PC-3 (cell line): ENCODE measurements around the gene DNMBP. TPM values are rescaled to one million over a fixed set of nuclear protein-coding genes. Genes with fewer than 3 reads are reported as not detected.

ENCODE experiments used
- ATAC-seq: fragments of 200-7000 bp; cut with Tn5 transposase; 2 replicates; pipeline ENCODE4 v1.9.1; 2020; ENCODE audit warnings: mild to moderate bottlenecking, moderate library complexity
- BruUV-seq: library from RNA; stranded (reverse); fragments of 400-500 nt; replicated peaks from 2 replicates; lab custom pipeline; 2021; lab: Mats Ljungman, UMichigan
- CTCF ChIA-PET: fragments of 300-600 bp; sonication (Branson Sonifier 250); formaldehyde crosslinking; loops from one replicate; lab custom pipeline; 2022; ENCODE audit warnings: antibody characterized with exemption; lab: Charles Lee
- POLR2A ChIA-PET: fragments of 300-600 bp; sonication (Branson Sonifier 250); formaldehyde crosslinking; loops from one replicate; lab custom pipeline; 2022; ENCODE audit warnings: antibody characterized with exemption; ENCODE audit not compliant: unreplicated experiment; lab: Charles Lee
- DNase-seq: peaks from one replicate; pipeline ENCODE4 v3.0.0-alpha.2; 2015
- H2AFZ ChIP-seq: fragments of 300-600 bp; sonication (generic); 2 replicates; pipeline ENCODE4 v1.6.0; 2016; ENCODE audit warnings: antibody characterized with exemption, low read length
- H3F3A ChIP-seq: fragments of 300-600 bp; sonication (generic); one replicate; pipeline ENCODE4 v1.6.0; 2017; ENCODE audit warnings: antibody characterized with exemption, low read length, control low read depth, mild to moderate bottlenecking; ENCODE audit not compliant: unreplicated experiment
- H3K27ac ChIP-seq: fragments of 300-600 bp; sonication (generic); 2 replicates; pipeline ENCODE4 v1.5.1; 2016; ENCODE audit warnings: mild to moderate bottlenecking, low read length
- H3K27me3 ChIP-seq: fragments of 300-600 bp; sonication (generic); 2 replicates; pipeline ENCODE4 v1.6.1; 2016; ENCODE audit warnings: low read length, mixed read lengths
- H3K36me3 ChIP-seq: fragments of 300-600 bp; sonication (generic); 2 replicates; pipeline ENCODE4 v1.6.1; 2016; ENCODE audit warnings: low read depth, mixed run types, low read length, mixed read lengths
- H3K4me1 ChIP-seq: fragments of 300-600 bp; sonication (generic); 2 replicates; pipeline ENCODE4 v1.5.1; 2016; ENCODE audit warnings: low read length; ENCODE audit not compliant: insufficient read depth
- H3K4me2 ChIP-seq: fragments of 300-600 bp; sonication (generic); 2 replicates; pipeline ENCODE4 v1.6.0; 2016; ENCODE audit warnings: low read length
- H3K4me3 ChIP-seq: fragments of 300-600 bp; sonication (generic); 2 replicates; pipeline ENCODE4 v1.5.1; 2016; ENCODE audit warnings: mild to moderate bottlenecking, low read length, mixed read lengths
- H3K79me2 ChIP-seq: fragments of 300-600 bp; sonication (generic); 2 replicates; pipeline ENCODE4 v1.6.1; 2017; ENCODE audit warnings: low read length, mixed read lengths
- H3K9ac ChIP-seq: fragments of 300-600 bp; sonication (generic); 2 replicates; pipeline ENCODE4 v1.6.0; 2016; ENCODE audit warnings: mild to moderate bottlenecking, low read length
- H3K9me2 ChIP-seq: fragments of 300-600 bp; sonication (generic); replicated peaks from 2 replicates; pipeline ENCODE4 v1.6.1; 2016; ENCODE audit warnings: mixed run types, low read length, mixed read lengths
- H3K9me3 ChIP-seq: fragments of 300-600 bp; sonication (generic); 2 replicates; pipeline ENCODE4 v1.6.1; 2016; ENCODE audit warnings: low read length, mixed read lengths
- H4K20me1 ChIP-seq: fragments of 300-600 bp; sonication (generic); 2 replicates; pipeline ENCODE4 v1.6.1; 2016; ENCODE audit warnings: low read length, mixed read lengths
- CTCF ChIP-seq: fragments of 300-600 bp; sonication (generic); conservative IDR thresholded peaks from 2 replicates; pipeline ENCODE4 v1.5.1; 2017; ENCODE audit warnings: antibody characterized with exemption, low read depth, mild to moderate bottlenecking, low read length
- EZH2 ChIP-seq: fragments of 300-600 bp; sonication (generic); IDR thresholded peaks from one replicate; pipeline ENCODE4 v1.6.1; 2017; ENCODE audit warnings: antibody characterized with exemption, mild to moderate bottlenecking, low read length; ENCODE audit not compliant: unreplicated experiment
- EZH2phosphoT487 ChIP-seq: fragments of 300-600 bp; sonication (generic); IDR thresholded peaks from 2 replicates; pipeline ENCODE4 v1.6.1; 2018; ENCODE audit warnings: mild to moderate bottlenecking, antibody characterized with exemption, low read length, borderline replicate concordance
- intact Hi-C: fragments of 100-400 bp; cut with micrococcal nuclease; formaldehyde crosslinking; loops from 2 replicates; pipeline ENCODE4 v1.9.0; 2023
- total RNA-seq: library from RNA; depleted of rRNA; stranded (reverse); fragments of >200 nt; gene quantifications from 2 replicates; pipeline ENCODE4 v1.2.3, GENCODE V29; 2014

Gene DNMBP
- total RNA-seq, 1 experiment from 2014 or later: 6.2 TPM

GRCh38 chr10:100053686-100054460 is 44.1 kb upstream of the DNMBP start:
- Histone ChIP-seq H3K4me1 (no peaks in the 10 kb centered on the region), H3F3A (no peaks in the 10 kb centered on the region), H3K4me3 (no peak overlapping the region), H3K79me2 (no peaks in the 10 kb centered on the region), H3K9ac (no peak overlapping the region), H3K27me3 (no peaks in the 10 kb centered on the region), H3K36me3 (no peaks in the 10 kb centered on the region), H2AFZ (no peak overlapping the region), H3K9me2 (no peaks in the 10 kb centered on the region), H3K27ac (no peak overlapping the region), H3K9me3 (no peaks in the 10 kb centered on the region), H4K20me1 (no peaks in the 10 kb centered on the region), H3K4me2 (no peak overlapping the region)
- CTCF ChIA-PET: interaction anchor here (1.0 kb wide), 1 partner anchor 44 kb away, joined by 5 read pairs; the partner anchor contains the start of gene DNMBP
- TF ChIP-seq EZH2 (no peak), CTCF (no peak), EZH2phosphoT487 (no peak)
- no TSS peak for BruUV-seq
- DNase-seq (no peak), ATAC-seq (no peak)
- POLR2A ChIA-PET: no interaction called here
- intact Hi-C loops: no loop called here

GRCh38 chr10:100046021-100046486 is 36.3 kb upstream of the DNMBP start:
- CTCF ChIA-PET: interaction anchor here (0.5 to 2.2 kb wide), 6 partner anchors 40 to 200 kb away, joined by 3 to 30 read pairs (median 4); no protein-coding TSS in a partner anchor
- Histone ChIP-seq H3K4me3 (no peak overlapping the region), H3K27me3 (no peaks in the 10 kb centered on the region), H3K9me2 (no peaks in the 10 kb centered on the region), H3K79me2 (no peaks in the 10 kb centered on the region), H3K4me2 (no peak overlapping the region), H3K36me3 (no peaks in the 10 kb centered on the region), H3F3A (no peaks in the 10 kb centered on the region), H3K9me3 (no peaks in the 10 kb centered on the region), H3K4me1 (0 out of 2 replicates have a peak, but pooled peaks cover 7% of the 10 kb centered on the region), H3K9ac (no peak overlapping the region), H4K20me1 (no peaks in the 10 kb centered on the region), H2AFZ (peak overlapping the region; percentile 60), H3K27ac (no peak overlapping the region)
- ATAC-seq (peak; percentile 92), DNase-seq (peak; percentile 81)
- intact Hi-C loops: loop anchor here (1.0 to 2.0 kb wide), 3 partner anchors 36 to 200 kb away; no protein-coding TSS in a partner anchor
- peak; percentile 81 for TF ChIP-seq CTCF
- no peak for TF ChIP-seq EZH2phosphoT487
- BruUV-seq: no TSS peak
- POLR2A ChIA-PET: no interaction called here

- H3F3A ChIP-seq: no peaks in the 10 kb centered on the region
- H3K4me3 ChIP-seq: no peak overlapping the region
- no peak overlapping the region for H3K4me2 ChIP-seq
- DNase-seq (no peak), ATAC-seq (no peak; the same call in 1 of the 2 replicates)
- TF ChIP-seq EZH2 (no peak), CTCF (no peak), EZH2phosphoT487 (no peak)
- no peaks in the 10 kb centered on the region for H4K20me1 ChIP-seq
- no peak overlapping the region for H3K27ac ChIP-seq
- intact Hi-C loops: no loop called here
- no peaks in the 10 kb centered on the region for H3K9me3 ChIP-seq
- 0 out of 2 replicates have a peak overlapping the region, but pooled peaks have one; percentile 60 for H2AFZ ChIP-seq
- no TSS peak for BruUV-seq
- H3K36me3 ChIP-seq: no peaks in the 10 kb centered on the region
- no peaks in the 10 kb centered on the region for H3K9me2 ChIP-seq
- no peak overlapping the region for H3K9ac ChIP-seq
- 0 out of 2 replicates have a peak, but pooled peaks cover 7% of the 10 kb centered on the region for H3K4me1 ChIP-seq
- H3K27me3 ChIP-seq: no peaks in the 10 kb centered on the region
- ChIA-PET CTCF (interaction anchor here (0.5 to 2.2 kb wide), 6 partner anchors 39 to 199 kb away, joined by 3 to 30 read pairs (median 4); no protein-coding TSS in a partner anchor), POLR2A (no interaction called here)
- no peaks in the 10 kb centered on the region for H3K79me2 ChIP-seq
Measured at GRCh38 chr10:100045592-100045991, 35.8 kb upstream of the DNMBP start.
